ENCODE results near the gene LHFPL6. TPM values are rescaled to one million over a fixed set of nuclear protein-coding genes. Genes with fewer than 3 reads are reported as not detected.

LHFPL6 gene
- total RNA-seq, 1 donor from 2014 or later = 31.7 TPM

DNA sequence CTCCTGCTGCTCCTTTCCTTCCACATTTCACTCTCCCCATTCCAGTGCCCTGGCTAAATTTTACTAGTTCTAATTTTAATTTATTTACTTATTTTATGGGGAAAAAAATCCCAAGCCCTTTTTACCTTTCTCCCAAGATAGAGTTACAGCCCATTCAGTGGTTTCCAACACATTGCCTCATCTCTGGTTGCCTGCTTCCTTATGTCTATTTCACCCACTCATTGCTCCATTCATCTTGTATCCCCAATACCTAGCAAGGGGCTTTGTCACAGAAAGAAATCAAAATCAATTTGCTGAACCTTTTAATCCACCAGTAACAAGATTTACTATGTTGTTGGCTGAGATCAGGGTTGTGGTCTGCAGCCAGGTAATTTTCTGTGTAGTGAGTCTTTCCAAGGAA, 55.9 kb downstream of the LHFPL6 start:
- Mint-ChIP-seq H3K36me3 (no peaks in the 10 kb centered on the region), H3K4me3 (no peak overlapping the region), H3K4me1 (ENCODE audit: unreplicated experiment) (peaks cover 10% of the 10 kb centered on the region), H3K9me3 (no peaks in the 10 kb centered on the region), H3K27me3 (no peaks in the 10 kb centered on the region), H3K27ac (no peak overlapping the region)
- no peak for DNase-seq (ENCODE audit: extremely low spot score, unreplicated experiment)
- TF ChIP-seq, protein P1, sequence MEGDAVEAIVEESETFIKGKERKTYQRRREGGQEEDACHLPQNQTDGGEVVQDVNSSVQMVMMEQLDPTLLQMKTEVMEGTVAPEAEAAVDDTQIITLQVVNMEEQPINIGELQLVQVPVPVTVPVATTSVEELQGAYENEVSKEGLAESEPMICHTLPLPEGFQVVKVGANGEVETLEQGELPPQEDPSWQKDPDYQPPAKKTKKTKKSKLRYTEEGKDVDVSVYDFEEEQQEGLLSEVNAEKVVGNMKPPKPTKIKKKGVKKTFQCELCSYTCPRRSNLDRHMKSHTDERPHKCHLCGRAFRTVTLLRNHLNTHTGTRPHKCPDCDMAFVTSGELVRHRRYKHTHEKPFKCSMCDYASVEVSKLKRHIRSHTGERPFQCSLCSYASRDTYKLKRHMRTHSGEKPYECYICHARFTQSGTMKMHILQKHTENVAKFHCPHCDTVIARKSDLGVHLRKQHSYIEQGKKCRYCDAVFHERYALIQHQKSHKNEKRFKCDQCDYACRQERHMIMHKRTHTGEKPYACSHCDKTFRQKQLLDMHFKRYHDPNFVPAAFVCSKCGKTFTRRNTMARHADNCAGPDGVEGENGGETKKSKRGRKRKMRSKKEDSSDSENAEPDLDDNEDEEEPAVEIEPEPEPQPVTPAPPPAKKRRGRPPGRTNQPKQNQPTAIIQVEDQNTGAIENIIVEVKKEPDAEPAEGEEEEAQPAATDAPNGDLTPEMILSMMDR (conservative IDR thresholded peaks at IDR 0.05) = no peak

DNA sequence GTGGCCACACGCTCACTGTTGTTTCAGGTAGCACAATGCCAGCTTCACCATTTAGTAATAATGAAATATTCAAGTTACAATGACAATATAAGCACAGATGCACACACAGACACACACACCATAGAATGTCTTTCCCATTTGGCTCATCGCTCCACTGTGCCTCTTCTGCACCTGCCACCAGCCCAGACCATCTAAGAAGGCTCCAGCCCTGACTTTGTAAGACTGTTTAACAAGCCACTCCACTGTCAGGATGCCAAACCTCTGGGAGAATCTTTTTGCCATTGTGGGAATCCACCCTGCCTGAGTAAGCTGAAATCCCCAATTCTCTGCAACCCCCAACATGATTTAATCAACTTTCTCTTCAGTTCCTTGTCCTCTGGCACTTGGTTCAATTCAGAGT, 60.6 kb downstream of the LHFPL6 start:
- Mint-ChIP-seq H3K27ac (no peak overlapping the region), H3K9me3 (peaks cover 4% of the 10 kb centered on the region), H3K4me3 (no peak overlapping the region), H3K36me3 (no peaks in the 10 kb centered on the region), H3K27me3 (no peaks in the 10 kb centered on the region), H3K4me1 (ENCODE audit: unreplicated experiment) (peaks cover 32% of the 10 kb centered on the region)
- TF ChIP-seq, protein P1 (conservative IDR thresholded peaks at IDR 0.05) = no peak
- no peak for DNase-seq (ENCODE audit: extremely low spot score, unreplicated experiment)

DNA sequence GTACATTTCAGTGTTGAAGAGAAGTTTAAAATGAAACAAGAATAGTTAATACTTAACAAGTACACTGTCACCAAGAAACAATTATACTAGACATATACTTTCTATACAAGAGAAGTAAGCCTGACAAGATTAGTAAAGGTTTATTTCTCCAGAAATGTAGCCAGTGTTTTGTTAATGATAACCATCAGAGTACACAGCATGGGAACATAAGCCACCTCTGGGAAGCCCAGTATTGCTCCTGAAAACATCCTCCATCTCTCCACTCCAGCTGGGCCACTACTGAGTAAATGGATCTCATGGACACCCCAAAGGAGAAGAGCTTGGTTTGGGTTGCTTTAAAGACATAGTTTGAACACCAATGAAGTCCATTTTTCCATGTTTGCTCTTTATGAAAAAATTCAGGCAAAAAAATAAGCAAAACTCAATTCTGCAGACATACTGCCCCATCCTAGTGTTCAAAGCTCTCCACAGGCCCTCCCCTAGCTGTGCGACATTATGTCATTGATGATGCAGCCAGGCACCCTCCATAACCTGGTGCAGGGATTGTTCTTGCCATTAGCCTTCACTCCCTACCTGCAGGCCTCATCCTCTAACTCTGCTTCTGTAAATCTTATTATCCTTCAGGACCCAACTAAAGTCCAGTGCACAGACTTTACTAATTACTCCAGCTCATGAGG, 61.9 kb downstream of the LHFPL6 start:
- DNase-seq (ENCODE audit: extremely low spot score, unreplicated experiment) = no peak
- TF ChIP-seq, protein P1 (conservative IDR thresholded peaks at IDR 0.05) = no peak
- no peaks in the 10 kb centered on the region for H3K36me3 Mint-ChIP-seq

DNA sequence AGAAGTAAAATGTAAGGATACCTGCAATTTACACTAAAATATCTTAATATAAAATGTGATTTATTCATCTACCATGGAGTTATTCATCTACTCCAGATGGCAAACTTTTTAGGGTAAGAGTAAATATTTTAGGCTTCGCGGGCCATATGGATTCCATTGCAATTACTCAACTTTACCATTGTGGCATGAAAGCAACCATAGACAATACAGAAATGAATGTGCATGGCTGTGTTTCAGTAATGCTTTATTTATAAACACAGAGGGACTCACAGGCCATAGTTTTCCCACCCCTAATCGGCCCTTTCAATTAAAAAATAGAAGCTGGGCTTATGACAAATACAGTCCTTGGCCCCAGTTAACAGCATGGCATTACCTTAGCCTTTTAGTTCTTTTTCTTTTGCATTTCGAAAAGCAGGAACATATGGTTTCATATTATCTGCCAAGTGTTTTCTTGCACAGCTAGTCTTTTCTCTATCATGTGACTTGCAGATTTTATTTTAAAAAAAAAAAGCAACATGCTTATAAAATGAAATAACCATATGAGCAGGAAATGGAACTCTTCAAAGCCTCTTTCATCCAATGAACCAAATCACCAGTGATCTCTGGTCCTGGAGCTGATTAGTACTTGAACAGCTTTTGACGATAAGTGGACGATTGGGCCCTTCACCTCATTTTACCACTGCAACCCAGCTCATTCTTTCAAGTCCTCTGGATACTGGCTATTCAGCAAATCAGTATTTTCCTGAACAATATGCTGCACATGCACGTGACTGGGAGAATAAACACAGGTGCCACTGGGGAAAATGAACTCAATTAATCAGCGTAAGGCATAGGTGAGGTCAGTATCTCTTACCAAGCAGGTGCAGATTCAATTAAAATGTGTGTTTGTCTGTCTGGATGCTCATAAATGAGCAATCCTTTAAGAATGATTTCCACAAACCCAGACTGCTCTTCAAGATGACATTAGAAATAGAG, 63.9 kb downstream of the LHFPL6 start:
- H3K36me3 Mint-ChIP-seq = no peaks in the 10 kb centered on the region
- H3K27ac Mint-ChIP-seq = no peak overlapping the region
- no peak overlapping the region for H3K4me3 Mint-ChIP-seq
- H3K9me3 Mint-ChIP-seq = peaks cover 7% of the 10 kb centered on the region
- TF ChIP-seq, protein P1 (conservative IDR thresholded peaks at IDR 0.05) = no peak
- no peaks in the 10 kb centered on the region for H3K27me3 Mint-ChIP-seq
- H3K4me1 Mint-ChIP-seq (ENCODE audit: unreplicated experiment) = peaks cover 39% of the 10 kb centered on the region
- DNase-seq (ENCODE audit: extremely low spot score, unreplicated experiment) = no peak

More for the DNA sequence above, 61.9 kb downstream of the LHFPL6 start:
- Mint-ChIP-seq H3K9me3 (peaks cover 7% of the 10 kb centered on the region), H3K27ac (no peak overlapping the region), H3K4me1 (ENCODE audit: unreplicated experiment) (peaks cover 33% of the 10 kb centered on the region), H3K4me3 (no peak overlapping the region), H3K27me3 (no peaks in the 10 kb centered on the region)

DNA sequence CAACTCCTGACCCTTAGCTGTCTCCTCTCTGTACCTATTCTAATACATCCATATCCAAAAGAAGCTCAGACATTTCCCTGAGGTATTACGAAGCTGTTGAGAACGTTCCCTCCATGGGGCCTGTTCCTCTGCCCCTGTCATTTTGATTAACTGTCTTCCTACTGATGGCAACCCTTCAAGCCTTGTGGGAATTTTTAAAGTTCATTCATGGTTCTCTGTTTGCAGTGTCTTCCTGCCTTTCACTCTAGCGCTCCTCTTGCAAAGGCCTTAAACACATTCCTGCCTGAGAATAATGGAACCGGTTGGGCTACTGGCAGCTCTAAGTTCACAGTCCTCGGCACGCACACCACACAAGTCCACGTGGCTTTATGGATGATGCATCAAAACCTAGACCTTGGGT, 66.1 kb downstream of the LHFPL6 start:
- Mint-ChIP-seq H3K27me3 (no peaks in the 10 kb centered on the region), H3K36me3 (no peaks in the 10 kb centered on the region), H3K9me3 (peaks cover 7% of the 10 kb centered on the region), H3K4me1 (ENCODE audit: unreplicated experiment) (peaks cover 42% of the 10 kb centered on the region), H3K27ac (peak overlapping the region; percentile 80), H3K4me3 (peak overlapping the region; percentile 47)
- no peak for DNase-seq (ENCODE audit: extremely low spot score, unreplicated experiment)
- TF ChIP-seq, protein P1 (conservative IDR thresholded peaks at IDR 0.05) = no peak

Data from type B pancreatic cell (in vitro differentiated cells).